ENCODE results near the gene DDX54.

- TF ChIP-seq, protein P1, sequence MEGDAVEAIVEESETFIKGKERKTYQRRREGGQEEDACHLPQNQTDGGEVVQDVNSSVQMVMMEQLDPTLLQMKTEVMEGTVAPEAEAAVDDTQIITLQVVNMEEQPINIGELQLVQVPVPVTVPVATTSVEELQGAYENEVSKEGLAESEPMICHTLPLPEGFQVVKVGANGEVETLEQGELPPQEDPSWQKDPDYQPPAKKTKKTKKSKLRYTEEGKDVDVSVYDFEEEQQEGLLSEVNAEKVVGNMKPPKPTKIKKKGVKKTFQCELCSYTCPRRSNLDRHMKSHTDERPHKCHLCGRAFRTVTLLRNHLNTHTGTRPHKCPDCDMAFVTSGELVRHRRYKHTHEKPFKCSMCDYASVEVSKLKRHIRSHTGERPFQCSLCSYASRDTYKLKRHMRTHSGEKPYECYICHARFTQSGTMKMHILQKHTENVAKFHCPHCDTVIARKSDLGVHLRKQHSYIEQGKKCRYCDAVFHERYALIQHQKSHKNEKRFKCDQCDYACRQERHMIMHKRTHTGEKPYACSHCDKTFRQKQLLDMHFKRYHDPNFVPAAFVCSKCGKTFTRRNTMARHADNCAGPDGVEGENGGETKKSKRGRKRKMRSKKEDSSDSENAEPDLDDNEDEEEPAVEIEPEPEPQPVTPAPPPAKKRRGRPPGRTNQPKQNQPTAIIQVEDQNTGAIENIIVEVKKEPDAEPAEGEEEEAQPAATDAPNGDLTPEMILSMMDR (conservative IDR thresholded peaks at IDR 0.05), result no peak
- TF ChIP-seq EZH2 (IDR thresholded peaks at IDR 0.05; ENCODE audit: low read depth), result no peak
Observed at GRCh38 chr12:113131556-113131955, 53.7 kb downstream of the DDX54 start.

All from PC-9 (cell line).